ENCODE results near the gene SPP2.

DNA sequence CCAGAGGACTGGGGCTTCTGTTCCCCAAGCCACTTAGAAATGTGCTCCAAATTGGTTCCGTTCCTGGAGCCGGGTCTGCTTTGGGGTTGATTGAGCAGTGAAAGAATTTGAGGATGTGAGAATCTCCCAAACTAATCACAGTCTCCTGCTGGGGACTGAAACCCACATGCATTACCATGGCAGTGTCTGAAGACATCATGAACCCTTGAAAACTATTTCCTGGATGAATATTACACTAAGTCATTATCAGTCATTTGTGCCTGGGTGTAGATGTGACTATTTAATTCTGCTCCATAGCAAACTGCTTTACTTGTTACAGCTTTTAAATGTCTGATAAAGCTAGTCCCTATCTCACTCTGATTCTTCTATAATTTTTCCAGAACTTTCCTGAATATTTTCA, 27.6 kb downstream of the SPP2 start:
- TF ChIP-seq EZH2 (optimal IDR thresholded peaks at IDR 0.05; ENCODE audit: low read depth, low read length) = no peak
- TF ChIP-seq, protein P1, sequence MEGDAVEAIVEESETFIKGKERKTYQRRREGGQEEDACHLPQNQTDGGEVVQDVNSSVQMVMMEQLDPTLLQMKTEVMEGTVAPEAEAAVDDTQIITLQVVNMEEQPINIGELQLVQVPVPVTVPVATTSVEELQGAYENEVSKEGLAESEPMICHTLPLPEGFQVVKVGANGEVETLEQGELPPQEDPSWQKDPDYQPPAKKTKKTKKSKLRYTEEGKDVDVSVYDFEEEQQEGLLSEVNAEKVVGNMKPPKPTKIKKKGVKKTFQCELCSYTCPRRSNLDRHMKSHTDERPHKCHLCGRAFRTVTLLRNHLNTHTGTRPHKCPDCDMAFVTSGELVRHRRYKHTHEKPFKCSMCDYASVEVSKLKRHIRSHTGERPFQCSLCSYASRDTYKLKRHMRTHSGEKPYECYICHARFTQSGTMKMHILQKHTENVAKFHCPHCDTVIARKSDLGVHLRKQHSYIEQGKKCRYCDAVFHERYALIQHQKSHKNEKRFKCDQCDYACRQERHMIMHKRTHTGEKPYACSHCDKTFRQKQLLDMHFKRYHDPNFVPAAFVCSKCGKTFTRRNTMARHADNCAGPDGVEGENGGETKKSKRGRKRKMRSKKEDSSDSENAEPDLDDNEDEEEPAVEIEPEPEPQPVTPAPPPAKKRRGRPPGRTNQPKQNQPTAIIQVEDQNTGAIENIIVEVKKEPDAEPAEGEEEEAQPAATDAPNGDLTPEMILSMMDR (IDR thresholded peaks at IDR 0.05; ENCODE audit: low read length) = no peak

All from MM.1S (cell line).